ENCODE data around the gene NPM1. TPM values are rescaled to one million over a fixed set of nuclear protein-coding genes. Genes with fewer than 3 reads are reported as not detected.

NPM1 gene
- total and polyA plus RNA-seq, 2 donors (not counting 1 experiment from before 2014, with no cell fraction given): 158 to 920 TPM

- no peaks in the 10 kb centered on the region for H4K20me1 ChIP-seq (ENCODE audit: control insufficient read depth, insufficient read depth, low read length, poor library complexity, severe bottlenecking)
- H3K9ac ChIP-seq (ENCODE audit: low read length): peak overlapping the region; percentile 60
- intact Hi-C loops (cut with micrococcal nuclease): no loop called here
- no peaks in the 10 kb centered on the region for H3K79me2 ChIP-seq (ENCODE audit: control insufficient read depth, insufficient read depth, low read length)
- 1% methylated on average over 95 of the region's 95 CpGs for WGBS (ENCODE audit: insufficient coverage)
- Mint-ChIP-seq H3K4me3 (peak overlapping the region; percentile 86), H3K27me3 (peaks cover 25% of the 10 kb centered on the region), H3K27ac (peak overlapping the region; percentile 26), H3K4me1 (peaks cover 12% of the 10 kb centered on the region), H3K9me3 (ENCODE audit: insufficient read depth) (no peaks in the 10 kb centered on the region)
- peaks cover 0 to 29% (median 8%) of the 10 kb centered on the region in 4 experiments for H3K27me3 ChIP-seq (replicated peaks in 1 of 4; ENCODE audit: control extremely low read depth in 1 of 4, control insufficient read depth in 3 of 4, insufficient read depth in 4 of 4, low read length in 3 of 4)
- no peak overlapping the region for H2AFZ ChIP-seq (ENCODE audit: insufficient read depth, low read depth, low read length, poor library complexity, severe bottlenecking)
- ChIA-PET CTCF (interaction anchor here (1.0 to 2.2 kb wide), 6 partner anchors 28 to 623 kb away, joined by 3 to 15 read pairs (median 4); no protein-coding TSS in a partner anchor), POLR2A (interaction anchor here (1.6 kb wide), 1 partner anchor 33 kb away, joined by 3 read pairs; no protein-coding TSS in a partner anchor)
- H3K4me2 ChIP-seq (replicated peaks; ENCODE audit: low read depth, low read length, poor library complexity, severe bottlenecking): peak overlapping the region; percentile 77
- no peak overlapping the region for H3K27ac ChIP-seq (ENCODE audit: low read length in 2 of 2)
- peak; percentile 12 for ATAC-seq (ENCODE audit: low read depth)
- peak; percentile 58 for DNase-seq
- H3K9me3 ChIP-seq (ENCODE audit: control extremely low read depth in 1 of 3, control insufficient read depth in 2 of 3, insufficient read depth in 1 of 3, low read length in 2 of 3): no peaks in the 10 kb centered on the region
- TF ChIP-seq, protein P1, sequence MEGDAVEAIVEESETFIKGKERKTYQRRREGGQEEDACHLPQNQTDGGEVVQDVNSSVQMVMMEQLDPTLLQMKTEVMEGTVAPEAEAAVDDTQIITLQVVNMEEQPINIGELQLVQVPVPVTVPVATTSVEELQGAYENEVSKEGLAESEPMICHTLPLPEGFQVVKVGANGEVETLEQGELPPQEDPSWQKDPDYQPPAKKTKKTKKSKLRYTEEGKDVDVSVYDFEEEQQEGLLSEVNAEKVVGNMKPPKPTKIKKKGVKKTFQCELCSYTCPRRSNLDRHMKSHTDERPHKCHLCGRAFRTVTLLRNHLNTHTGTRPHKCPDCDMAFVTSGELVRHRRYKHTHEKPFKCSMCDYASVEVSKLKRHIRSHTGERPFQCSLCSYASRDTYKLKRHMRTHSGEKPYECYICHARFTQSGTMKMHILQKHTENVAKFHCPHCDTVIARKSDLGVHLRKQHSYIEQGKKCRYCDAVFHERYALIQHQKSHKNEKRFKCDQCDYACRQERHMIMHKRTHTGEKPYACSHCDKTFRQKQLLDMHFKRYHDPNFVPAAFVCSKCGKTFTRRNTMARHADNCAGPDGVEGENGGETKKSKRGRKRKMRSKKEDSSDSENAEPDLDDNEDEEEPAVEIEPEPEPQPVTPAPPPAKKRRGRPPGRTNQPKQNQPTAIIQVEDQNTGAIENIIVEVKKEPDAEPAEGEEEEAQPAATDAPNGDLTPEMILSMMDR (IDR thresholded peaks at IDR 0.05): no peak
- no peak for TF ChIP-seq EZH2 (IDR thresholded peaks at IDR 0.05; ENCODE audit: borderline replicate concordance, insufficient read depth, low read depth, low read length, poor library complexity, severe bottlenecking)
- H3K4me3 ChIP-seq (ENCODE audit: control extremely low read depth in 1 of 5, extremely low read depth in 1 of 5, insufficient read depth in 1 of 5, low read depth in 2 of 5, low read length in 4 of 5): peak overlapping the region in 3 of 5 experiments; percentile 18 to 54 (median 48)
- H3K36me3 ChIP-seq (replicated peaks in 1 of 2; ENCODE audit: control extremely low read depth in 1 of 2, control insufficient read depth in 1 of 2, extremely low read depth in 1 of 2, insufficient read depth in 2 of 2, low read length in 1 of 2): no peaks in the 10 kb centered on the region
- peaks cover 20 to 22% of the 10 kb centered on the region in 2 donors for H3K4me1 ChIP-seq (ENCODE audit: control insufficient read depth in 2 of 2, insufficient read depth in 2 of 2, low read length in 2 of 2)
Observed at GRCh38 chr5:171419688-171420430, 32.2 kb downstream of the NPM1 start.

Data from B cell (primary cell).